Body of pancreas (tissue), 4 donors: ENCODE data around the gene NSF.

Source experiments
- POLR2A ChIP-seq, 3 donors: fragments of 450-650 bp; IDR thresholded peaks; one replicate each; pipeline ENCODE4 v1.6.1; 2016; ENCODE audit warnings: antibody characterized with exemption in 3 of 3, mild to moderate bottlenecking in 2 of 3
- TF ChIP-seq, protein P1 (sequence below), 7 experiments: fragments of 450-650 bp in 4 of 7; fragments of 200-600 bp in 3 of 7; sonication (generic) in 3 of 7; IDR thresholded peaks; one replicate each; pipeline ENCODE4 v1.5.1; 2016 to 2019; ENCODE audit warnings: antibody characterized with exemption in 7 of 7

DNA sequence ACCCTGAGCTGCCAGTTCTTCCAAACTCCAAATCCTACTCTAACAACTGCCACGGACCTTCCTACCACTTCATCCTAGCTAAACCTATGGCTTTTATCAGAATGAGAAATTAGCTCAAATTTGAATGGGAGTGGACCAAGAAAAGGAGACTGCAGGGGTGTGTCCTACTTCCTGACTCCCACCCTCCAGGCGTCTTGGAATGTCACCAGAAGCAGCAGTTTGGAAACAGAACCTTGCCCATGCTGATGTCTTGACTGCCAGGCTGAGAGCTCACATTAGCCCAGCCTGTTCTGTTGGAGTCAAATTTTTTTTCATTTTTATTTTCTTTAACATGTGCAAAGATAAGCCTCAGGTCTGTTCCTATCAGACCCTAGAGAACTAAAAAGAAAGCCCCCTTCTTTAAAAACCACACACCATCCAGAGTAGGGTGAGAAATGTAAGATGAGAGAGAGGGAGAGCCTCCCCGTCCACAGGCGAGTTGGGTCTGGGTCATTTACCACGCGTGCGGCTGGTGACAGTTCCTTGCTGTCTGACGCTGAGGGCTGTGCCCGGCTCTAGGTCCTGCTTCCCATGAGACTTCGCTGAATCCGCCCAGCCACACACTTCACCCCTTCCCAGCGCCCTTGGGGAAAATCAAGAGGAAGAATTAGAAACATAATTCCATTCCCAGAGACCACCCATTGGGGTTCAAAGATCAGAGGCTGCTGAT lies 173.7 kb downstream of the NSF start:
- TF ChIP-seq, protein P1, sequence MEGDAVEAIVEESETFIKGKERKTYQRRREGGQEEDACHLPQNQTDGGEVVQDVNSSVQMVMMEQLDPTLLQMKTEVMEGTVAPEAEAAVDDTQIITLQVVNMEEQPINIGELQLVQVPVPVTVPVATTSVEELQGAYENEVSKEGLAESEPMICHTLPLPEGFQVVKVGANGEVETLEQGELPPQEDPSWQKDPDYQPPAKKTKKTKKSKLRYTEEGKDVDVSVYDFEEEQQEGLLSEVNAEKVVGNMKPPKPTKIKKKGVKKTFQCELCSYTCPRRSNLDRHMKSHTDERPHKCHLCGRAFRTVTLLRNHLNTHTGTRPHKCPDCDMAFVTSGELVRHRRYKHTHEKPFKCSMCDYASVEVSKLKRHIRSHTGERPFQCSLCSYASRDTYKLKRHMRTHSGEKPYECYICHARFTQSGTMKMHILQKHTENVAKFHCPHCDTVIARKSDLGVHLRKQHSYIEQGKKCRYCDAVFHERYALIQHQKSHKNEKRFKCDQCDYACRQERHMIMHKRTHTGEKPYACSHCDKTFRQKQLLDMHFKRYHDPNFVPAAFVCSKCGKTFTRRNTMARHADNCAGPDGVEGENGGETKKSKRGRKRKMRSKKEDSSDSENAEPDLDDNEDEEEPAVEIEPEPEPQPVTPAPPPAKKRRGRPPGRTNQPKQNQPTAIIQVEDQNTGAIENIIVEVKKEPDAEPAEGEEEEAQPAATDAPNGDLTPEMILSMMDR (IDR thresholded peaks at IDR 0.05) = no peak
- TF ChIP-seq POLR2A (IDR thresholded peaks at IDR 0.05) = no peak
